ENCODE results near the gene TMEM245.

TMEM245 gene

DNA sequence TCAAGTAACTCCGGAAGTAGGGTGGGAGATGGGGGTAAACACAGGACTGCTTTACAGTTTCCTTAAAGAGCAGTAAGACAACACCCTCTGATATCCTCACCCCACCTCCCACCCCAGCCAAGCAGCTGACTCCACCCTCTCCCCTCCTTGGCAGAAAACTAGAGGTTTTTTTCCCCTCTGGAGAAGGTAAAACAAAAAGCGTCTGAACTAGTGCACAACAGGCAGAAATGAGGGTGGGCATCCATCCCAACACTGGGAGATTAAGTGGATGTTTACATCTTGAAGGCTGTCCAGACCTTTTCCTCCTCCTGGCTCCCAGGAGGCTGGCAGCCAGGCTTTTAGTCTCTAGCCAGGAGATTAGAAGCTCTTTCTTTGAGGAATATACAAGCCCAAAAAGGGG, 92.6 kb downstream of the TMEM245 start:
- no peak for DNase-seq (ENCODE audit: low read depth, low spot score)

DNA sequence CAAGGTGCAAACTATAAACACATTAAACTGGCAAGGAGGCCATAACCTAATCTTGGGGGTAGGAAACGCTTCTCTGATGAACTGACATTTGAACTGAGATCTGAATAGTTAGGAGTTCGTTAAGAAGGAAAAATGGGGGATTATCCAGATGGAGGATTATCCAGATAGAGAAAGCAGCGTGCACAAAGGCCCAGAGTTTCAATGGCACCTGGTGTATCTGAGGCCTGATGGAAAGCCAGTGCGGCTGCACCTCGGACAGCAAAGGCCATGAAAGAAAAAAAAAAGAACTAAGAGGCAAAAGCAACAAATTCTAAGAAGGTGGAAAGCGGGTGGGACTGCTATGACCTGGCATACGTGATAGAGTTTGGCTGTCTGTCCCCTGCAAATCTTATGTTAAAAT, 93.4 kb downstream of the TMEM245 start:
- DNase-seq (ENCODE audit: low read depth, low spot score), result no peak

GRCh38 chr9:109022873-109023272, 96.9 kb downstream of the TMEM245 start:
- no peak for DNase-seq (ENCODE audit: low read depth, low spot score)

GRCh38 chr9:109020581-109021511, 98.9 kb downstream of the TMEM245 start:
- DNase-seq (ENCODE audit: low read depth, low spot score), result no peak

GRCh38 chr9:109020113-109020512, 99.6 kb downstream of the TMEM245 start:
- no peak for DNase-seq (ENCODE audit: low read depth, low spot score)

- DNase-seq (ENCODE audit: low read depth, low spot score), result no peak
These were observed 100.3 kb downstream of the TMEM245 start for GRCh38 chr9:109019420-109019819.

DNA sequence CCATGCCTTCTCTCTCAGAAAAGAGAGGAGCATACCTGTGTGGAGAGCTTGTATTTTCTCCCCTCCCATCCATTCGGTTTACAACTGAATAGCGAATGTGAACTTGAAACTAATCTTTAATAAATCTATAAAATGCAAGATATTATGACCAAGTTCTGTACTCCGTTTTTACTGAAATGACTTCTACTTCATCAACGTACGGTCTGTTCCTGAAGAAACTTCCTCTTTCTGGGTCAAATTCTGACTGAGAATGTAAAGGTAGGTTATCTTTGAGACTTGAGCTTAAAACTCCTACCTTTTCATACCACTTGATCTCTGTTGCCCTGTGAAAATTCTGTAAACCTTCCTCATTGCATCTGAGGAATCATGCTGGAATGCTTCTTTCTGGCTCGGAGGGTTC, 102.3 kb downstream of the TMEM245 start:
- DNase-seq (ENCODE audit: low read depth, low spot score), result no peak

DNA sequence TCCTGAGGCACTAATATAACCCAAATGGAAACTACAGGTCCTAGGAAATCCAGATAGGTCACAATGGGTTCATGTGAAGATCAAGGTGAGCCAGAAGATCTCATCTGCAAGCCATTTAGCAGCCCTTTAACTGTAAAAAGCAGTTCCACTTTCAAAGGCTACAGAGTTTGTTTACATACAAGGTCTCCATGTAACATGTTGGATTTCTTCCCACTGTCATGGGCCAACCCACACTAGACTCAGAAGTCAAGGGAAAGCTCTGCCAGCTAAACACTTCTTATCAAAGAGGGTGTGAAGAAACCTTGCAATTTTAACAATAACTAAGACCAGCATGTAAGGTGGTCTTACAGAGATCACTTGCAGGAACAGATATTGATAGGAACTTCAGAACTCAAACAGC, 102.7 kb downstream of the TMEM245 start:
- DNase-seq (ENCODE audit: low read depth, low spot score), result no peak

- no peak for DNase-seq (ENCODE audit: low read depth, low spot score)
These were observed 103.6 kb downstream of the TMEM245 start for GRCh38 chr9:109016132-109016531.

DNA sequence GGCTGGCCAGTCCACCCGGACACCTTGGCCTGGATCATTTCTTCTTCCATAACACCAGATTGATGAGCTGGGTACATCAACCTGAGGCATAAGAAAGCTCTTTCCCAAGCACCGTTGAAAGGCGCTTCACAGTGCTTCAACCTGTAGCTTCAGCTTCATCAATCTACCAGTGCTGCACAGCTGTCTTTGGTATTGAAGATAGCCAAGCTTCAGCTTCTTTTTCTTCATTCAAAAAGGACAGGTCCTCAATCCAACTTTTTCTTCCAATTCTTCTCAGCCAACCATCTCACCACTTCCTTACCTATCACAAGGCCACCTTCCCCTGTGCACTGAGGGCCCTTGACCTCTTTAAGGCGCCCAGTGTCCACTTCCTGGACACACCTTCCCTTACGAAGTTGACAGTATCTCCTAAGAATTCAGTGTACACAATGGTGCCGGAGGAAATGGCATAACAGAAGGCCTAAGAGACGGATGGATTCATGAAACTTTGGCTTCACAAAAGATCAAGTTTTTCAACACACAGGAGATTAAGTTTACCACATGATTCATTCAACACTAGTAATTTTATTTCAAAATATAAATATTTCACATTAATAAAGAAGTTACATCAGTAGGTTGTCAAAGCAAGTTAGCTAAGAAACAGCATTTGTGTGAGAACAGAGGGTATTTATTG, 105.0 kb downstream of the TMEM245 start:
- DNase-seq (ENCODE audit: low read depth, low spot score), result no peak

- peak; percentile 40 for DNase-seq (ENCODE audit: low read depth, low spot score)
These were observed 105.8 kb downstream of the TMEM245 start for GRCh38 chr9:109013679-109014607.

DNA sequence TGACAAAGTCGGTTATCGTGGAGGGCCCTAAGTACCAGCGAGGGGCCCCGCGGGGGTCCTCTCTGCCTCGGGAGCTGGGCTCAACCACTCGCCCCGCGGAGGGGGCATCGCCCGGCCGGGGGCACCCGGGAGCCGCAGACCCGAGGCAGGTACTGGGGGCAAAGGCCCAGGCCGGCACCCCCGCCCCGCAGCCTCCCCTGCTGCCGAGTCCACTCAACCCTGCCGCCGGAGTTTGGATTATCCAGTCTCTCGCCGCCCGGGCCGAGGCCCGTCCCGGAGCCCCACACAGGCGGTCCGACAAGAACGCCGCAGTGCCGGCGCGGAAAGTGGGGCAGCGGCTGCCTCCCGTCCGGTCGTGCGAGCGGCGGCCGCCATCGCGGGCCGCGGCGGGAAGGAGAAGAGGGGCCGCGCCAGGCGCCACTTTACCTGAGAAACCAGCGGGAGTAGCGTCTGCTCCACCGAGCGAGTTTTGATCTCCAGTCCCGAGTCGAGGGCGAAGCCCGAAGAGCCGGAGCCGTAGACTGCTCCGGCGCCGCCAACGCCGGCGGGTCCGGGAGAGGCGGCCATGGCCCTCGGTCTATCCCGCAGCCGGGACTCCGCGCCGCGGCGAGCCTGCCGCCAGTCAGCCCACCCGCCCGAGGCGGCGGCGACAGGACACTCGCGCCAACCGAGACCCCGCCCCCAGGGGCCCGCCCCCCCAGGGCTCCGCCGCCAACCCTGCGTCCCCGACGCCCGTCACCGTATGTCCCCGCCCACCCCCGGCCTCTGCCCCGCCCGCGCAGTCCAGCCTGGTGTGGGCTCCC, 106.7 kb downstream of the TMEM245 start, which contains the start of gene CTNNAL1:
TSS of gene CTNNAL1 (minus strand) at position 624 of the 803 bp plus-strand sequence. CDS start at position 567, 57 bp downstream.
- DNase-seq (ENCODE audit: low read depth, low spot score), result no peak

GRCh38 chr9:109012009-109012875, 107.5 kb downstream of the TMEM245 start:
- DNase-seq (ENCODE audit: low read depth, low spot score), result no peak

DNA sequence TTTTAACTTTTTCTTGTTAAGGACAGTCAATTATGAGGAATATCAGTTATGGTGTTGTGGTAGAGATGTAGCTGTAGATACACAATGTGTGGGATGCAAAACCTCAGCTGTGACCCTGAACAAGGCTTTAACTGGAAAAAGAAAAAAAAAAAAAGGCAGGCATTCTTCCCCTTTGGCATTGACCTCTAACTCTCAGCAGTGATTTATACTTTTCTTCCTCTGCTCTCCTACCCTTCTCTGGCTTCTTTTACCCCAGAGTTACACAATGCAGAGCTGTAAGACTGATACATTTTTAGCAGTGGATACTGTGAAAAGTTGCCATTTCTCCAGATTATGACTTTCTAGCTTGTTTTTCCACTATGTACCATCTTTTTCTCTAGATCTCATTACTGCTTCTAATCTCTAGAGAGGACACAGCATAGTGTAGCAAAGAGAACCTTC, 108.5 kb downstream of the TMEM245 start:
- no peak for DNase-seq (ENCODE audit: low read depth, low spot score)

- DNase-seq (ENCODE audit: low read depth, low spot score), result no peak
These were observed 109.0 kb downstream of the TMEM245 start for GRCh38 chr9:109010746-109011145.

- no peak for DNase-seq (ENCODE audit: low read depth, low spot score)
These were observed 114.1 kb downstream of the TMEM245 start for GRCh38 chr9:109005678-109006077.

- no peak for DNase-seq (ENCODE audit: low read depth, low spot score)
These were observed 116.6 kb downstream of the TMEM245 start for GRCh38 chr9:109003116-109003515.

DNA sequence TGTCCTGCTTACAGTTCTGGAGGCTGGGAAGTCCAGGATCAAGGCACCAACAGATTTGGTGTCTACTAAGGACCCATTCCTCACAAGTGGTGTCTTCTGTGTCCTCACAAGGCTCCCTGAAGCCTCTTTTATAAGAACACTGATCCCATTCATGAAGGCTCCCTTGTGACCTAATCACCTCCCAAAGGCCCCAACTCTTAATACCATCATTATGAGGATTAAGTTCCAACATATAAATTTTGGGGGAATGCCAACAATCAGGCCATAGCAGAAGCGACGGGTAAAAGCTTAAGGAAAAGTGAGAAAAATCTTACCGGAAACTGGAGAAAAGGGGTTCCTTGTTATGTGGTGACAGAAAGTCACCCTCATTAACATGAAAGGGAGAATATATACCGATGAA, 117.6 kb downstream of the TMEM245 start:
- no peak for DNase-seq (ENCODE audit: low read depth, low spot score)

DNA sequence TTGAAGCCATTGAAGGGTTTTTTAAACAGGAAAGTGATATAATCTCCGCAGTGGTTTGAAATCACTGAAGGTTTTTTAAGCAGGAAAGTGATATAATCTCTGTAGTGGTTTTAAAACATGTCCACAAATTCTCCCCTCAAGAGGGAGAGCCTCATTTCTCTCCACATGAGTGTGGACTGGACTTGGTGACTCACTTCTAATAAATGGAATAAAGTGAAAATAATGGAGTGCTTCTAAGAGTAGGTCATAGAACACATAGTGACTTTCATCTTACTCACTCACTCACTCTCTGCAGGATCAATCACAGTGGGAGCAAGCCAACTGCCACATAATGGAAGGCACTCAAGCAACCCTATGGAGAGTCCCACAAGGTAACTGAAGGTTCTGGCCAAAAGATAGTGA, 118.5 kb downstream of the TMEM245 start:
- no peak for DNase-seq (ENCODE audit: low read depth, low spot score)

- no peak for DNase-seq (ENCODE audit: low read depth, low spot score)
These were observed 122.6 kb downstream of the TMEM245 start for GRCh38 chr9:108997112-108997511.
